ENCODE results near the gene SND1.

Gene SND1

DNA sequence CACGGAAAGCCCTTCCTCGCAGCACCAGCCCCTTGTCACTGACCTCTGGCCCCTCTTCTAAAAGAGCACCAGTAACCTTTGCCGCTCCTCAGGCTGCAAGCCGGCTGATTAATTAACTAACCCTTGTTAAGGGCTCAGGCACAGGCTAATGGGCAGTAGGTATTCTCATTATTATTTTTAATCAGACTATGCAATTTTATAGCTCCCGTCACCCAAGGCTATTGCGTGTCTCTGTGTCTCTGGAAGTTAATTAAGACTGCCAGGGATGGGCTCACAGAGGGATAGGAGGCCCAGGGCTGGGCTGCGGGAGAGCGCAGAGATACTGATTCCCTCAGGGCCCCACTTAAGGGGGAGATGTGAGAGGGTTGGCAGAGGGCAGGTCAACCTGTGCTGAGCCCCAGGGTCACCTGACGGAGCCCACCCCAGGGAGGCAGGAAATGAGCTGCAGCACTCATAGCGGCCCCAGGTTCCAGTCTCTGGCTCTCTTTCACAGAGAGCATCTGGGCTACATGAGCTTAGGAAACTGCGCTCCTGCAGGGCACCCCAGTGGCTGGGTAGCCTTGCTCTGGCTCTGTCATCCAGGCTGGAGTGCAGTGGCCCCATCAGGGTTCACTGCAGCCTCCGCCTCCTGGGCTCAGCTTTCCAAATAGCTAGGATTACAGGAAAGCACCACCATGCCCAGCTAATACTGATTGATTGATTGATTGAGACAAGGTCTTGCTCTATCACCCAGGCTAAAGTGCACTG lies 471.5 kb downstream of the SND1 start:
- Histone ChIP-seq H3K36me3 (replicated peaks) (no peaks in the 10 kb centered on the region), H3K4me3 (ENCODE audit: low read depth, low read length) (no peak overlapping the region), H3K27me3 (replicated peaks) (peaks cover 6% of the 10 kb centered on the region), H3K27ac (no peak overlapping the region)
- TF ChIP-seq, protein P1, sequence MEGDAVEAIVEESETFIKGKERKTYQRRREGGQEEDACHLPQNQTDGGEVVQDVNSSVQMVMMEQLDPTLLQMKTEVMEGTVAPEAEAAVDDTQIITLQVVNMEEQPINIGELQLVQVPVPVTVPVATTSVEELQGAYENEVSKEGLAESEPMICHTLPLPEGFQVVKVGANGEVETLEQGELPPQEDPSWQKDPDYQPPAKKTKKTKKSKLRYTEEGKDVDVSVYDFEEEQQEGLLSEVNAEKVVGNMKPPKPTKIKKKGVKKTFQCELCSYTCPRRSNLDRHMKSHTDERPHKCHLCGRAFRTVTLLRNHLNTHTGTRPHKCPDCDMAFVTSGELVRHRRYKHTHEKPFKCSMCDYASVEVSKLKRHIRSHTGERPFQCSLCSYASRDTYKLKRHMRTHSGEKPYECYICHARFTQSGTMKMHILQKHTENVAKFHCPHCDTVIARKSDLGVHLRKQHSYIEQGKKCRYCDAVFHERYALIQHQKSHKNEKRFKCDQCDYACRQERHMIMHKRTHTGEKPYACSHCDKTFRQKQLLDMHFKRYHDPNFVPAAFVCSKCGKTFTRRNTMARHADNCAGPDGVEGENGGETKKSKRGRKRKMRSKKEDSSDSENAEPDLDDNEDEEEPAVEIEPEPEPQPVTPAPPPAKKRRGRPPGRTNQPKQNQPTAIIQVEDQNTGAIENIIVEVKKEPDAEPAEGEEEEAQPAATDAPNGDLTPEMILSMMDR (IDR thresholded peaks at IDR 0.05; ENCODE audit: low read depth, low read length, missing control alignments), result no peak
- in situ Hi-C loops (cut with HindIII; ENCODE audit: low pct_ligation_motif_present, low sequenced_read_pairs), result no loop called here
- DNase-seq, result no peak

DNA sequence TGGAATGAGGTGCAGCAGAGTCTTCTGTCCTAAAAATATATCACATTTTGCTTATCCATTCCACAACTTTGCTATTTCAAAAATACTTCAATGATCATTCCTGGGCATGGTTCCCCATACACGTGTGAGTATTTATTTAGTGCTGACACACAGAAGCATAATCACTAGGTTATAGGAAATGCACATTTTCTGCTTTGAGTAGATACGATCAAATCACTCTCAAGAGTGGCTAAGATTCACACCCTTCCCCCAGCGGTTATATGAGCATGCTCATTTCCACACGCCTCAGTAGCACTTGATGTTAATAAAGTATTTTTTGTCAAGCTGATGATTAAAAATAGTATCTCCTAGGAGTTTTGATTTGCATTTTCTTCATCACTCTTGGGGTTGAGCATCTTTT lies 472.8 kb downstream of the SND1 start:
- Histone ChIP-seq H3K27ac (no peak overlapping the region), H3K36me3 (replicated peaks) (no peaks in the 10 kb centered on the region), H3K4me3 (ENCODE audit: low read depth, low read length) (no peak overlapping the region), H3K27me3 (replicated peaks) (peaks cover 11% of the 10 kb centered on the region)
- TF ChIP-seq, protein P1 (IDR thresholded peaks at IDR 0.05; ENCODE audit: low read depth, low read length, missing control alignments), result no peak
- in situ Hi-C loops (cut with HindIII; ENCODE audit: low pct_ligation_motif_present, low sequenced_read_pairs), result no loop called here
- DNase-seq, result no peak

DNA sequence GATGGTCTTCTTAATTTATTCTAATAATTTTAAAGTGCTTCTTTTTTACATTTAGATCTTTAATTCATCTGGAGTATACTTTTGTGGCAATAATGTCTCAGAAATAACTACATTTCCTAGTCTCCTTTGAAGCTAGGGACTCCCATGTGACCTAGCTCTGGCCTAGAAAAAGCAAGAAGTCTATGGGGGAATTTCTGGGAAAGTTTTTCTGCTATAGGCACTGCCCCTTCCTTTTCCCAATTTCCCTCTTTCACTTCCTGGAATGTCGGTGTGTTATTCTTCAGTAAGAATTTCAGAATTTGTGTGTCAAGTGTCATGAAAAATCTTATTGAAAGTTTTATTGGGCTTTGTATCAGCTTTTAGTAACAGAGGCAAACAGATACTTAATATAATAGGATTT lies 473.8 kb downstream of the SND1 start:
- DNase-seq, result no peak
- peaks cover 21% of the 10 kb centered on the region for H3K27me3 ChIP-seq (replicated peaks)
- H3K4me3 ChIP-seq (ENCODE audit: low read depth, low read length), result no peak overlapping the region

DNA sequence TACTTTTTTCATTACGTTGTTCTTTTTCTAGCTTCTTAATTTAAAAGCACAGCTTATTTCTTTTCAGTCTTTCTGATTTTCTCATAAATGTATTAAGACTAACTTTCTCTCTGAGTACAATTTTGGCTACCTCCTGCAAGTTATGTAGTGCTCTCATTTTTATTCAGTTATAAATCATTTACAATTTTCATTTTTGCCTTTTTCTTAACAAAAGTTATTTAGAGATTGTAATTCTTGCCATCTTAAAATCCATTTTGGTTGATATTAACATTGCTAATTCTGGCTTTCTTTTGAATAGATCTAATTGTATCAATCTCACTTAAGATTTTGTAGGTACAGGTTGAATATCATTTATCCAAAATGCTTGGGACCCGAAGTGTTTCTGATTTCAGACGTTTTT lies 476.4 kb downstream of the SND1 start:
- Histone ChIP-seq H3K27me3 (replicated peaks) (peaks cover 29% of the 10 kb centered on the region), H3K27ac (no peak overlapping the region), H3K4me3 (ENCODE audit: low read depth, low read length) (no peak overlapping the region), H3K36me3 (replicated peaks) (no peaks in the 10 kb centered on the region)
- TF ChIP-seq, protein P1 (IDR thresholded peaks at IDR 0.05; ENCODE audit: low read depth, low read length, missing control alignments), result no peak
- no peak for DNase-seq
- in situ Hi-C loops (cut with HindIII; ENCODE audit: low pct_ligation_motif_present, low sequenced_read_pairs), result no loop called here

More for the DNA sequence above, 473.8 kb downstream of the SND1 start:
- no peak overlapping the region for H3K27ac ChIP-seq
- in situ Hi-C loops (cut with HindIII; ENCODE audit: low pct_ligation_motif_present, low sequenced_read_pairs), result no loop called here
- H3K36me3 ChIP-seq (replicated peaks), result no peaks in the 10 kb centered on the region
- TF ChIP-seq, protein P1 (IDR thresholded peaks at IDR 0.05; ENCODE audit: low read depth, low read length, missing control alignments), result no peak

DNA sequence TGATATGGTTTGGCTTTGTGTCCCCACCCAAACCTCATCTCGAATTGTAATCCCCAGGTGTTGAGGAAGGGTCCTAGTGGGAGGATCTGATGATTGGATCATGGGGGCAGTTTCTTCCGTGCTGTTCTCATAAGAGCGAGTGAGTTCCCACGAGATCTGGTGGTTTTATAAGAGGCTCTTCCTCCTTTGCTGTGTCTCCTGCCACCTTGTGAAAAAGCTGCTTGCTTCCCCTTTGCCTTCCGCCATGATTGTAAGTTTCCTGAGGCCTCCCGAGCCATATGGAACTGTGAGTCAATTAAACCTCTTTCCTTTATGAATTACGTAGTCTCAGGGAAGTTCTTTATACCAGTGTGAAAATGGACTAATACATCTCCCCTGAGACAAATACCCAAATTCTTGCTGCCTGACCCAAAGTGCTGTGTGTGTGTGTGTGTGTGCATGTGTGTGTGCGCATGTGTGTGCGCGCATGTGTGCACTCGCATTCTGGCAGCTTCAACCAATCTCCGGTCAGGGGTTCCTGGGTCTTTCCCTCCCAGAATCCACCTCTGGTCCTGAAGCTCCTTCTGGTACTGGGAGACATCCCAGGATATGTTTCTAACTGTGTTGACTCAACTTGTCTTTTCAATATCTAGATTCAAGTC lies 477.4 kb downstream of the SND1 start:
- Histone ChIP-seq H3K27ac (no peak overlapping the region), H3K27me3 (replicated peaks) (peaks cover 35% of the 10 kb centered on the region), H3K4me3 (ENCODE audit: low read depth, low read length) (no peak overlapping the region), H3K36me3 (replicated peaks) (no peaks in the 10 kb centered on the region)
- DNase-seq, result no peak
- TF ChIP-seq, protein P1 (IDR thresholded peaks at IDR 0.05; ENCODE audit: low read depth, low read length, missing control alignments), result no peak
- in situ Hi-C loops (cut with HindIII; ENCODE audit: low pct_ligation_motif_present, low sequenced_read_pairs), result no loop called here
